ENCODE data around the gene FNDC3B. TPM values are rescaled to one million over a fixed set of nuclear protein-coding genes. Genes with fewer than 3 reads are reported as not detected.
"Not testable (repeated sequence)": the region's sequence is repeated elsewhere in the genome, so short reads cannot be mapped to it uniquely, and the experiment has no call there.

The FNDC3B gene
- total RNA-seq, 1 donor from 2014 or later: 169 TPM

GRCh38 chr3:172074032-172074431 is 34.7 kb downstream of the FNDC3B start:
- DNase-seq: no peak

GRCh38 chr3:172074586-172074985 is 35.2 kb downstream of the FNDC3B start:
- peak; percentile 78 for DNase-seq

GRCh38 chr3:172076212-172076611 is 36.8 kb downstream of the FNDC3B start:
- no peak for DNase-seq

- no peak for DNase-seq
These were observed 37.9 kb downstream of the FNDC3B start for GRCh38 chr3:172077197-172077757.

- no peak for DNase-seq
These were observed 38.9 kb downstream of the FNDC3B start for GRCh38 chr3:172078244-172078643.

GRCh38 chr3:172078721-172079120 is 39.3 kb downstream of the FNDC3B start:
- DNase-seq: no peak

GRCh38 chr3:172079326-172079976 is 40.1 kb downstream of the FNDC3B start:
- no peak for DNase-seq

GRCh38 chr3:172080503-172080902 is 41.1 kb downstream of the FNDC3B start:
- no peak for DNase-seq

- DNase-seq: peak; percentile 99
These were observed 42.9 kb downstream of the FNDC3B start for GRCh38 chr3:172082269-172082668.

GRCh38 chr3:172082820-172083513 is 43.6 kb downstream of the FNDC3B start:
- peak; percentile 13 for DNase-seq

GRCh38 chr3:172083995-172084409 is 44.6 kb downstream of the FNDC3B start:
- DNase-seq: no peak

- DNase-seq: peak; percentile 33
These were observed 45.6 kb downstream of the FNDC3B start for GRCh38 chr3:172084871-172085556.

- no peak for DNase-seq
These were observed 46.1 kb downstream of the FNDC3B start for GRCh38 chr3:172085557-172085895.

- DNase-seq: no peak
These were observed 46.7 kb downstream of the FNDC3B start for GRCh38 chr3:172086071-172086470.

- DNase-seq: no peak
These were observed 47.8 kb downstream of the FNDC3B start for GRCh38 chr3:172087198-172087597.

- DNase-seq: no peak
These were observed 48.5 kb downstream of the FNDC3B start for GRCh38 chr3:172087602-172088580.

- no peak for DNase-seq
These were observed 49.9 kb downstream of the FNDC3B start for GRCh38 chr3:172089250-172089649.

- no peak for DNase-seq
These were observed 50.7 kb downstream of the FNDC3B start for GRCh38 chr3:172090035-172090434.

- DNase-seq: no peak
These were observed 53.3 kb downstream of the FNDC3B start for GRCh38 chr3:172092658-172093057.

- not testable (repeated sequence) for DNase-seq
These were observed 54.4 kb downstream of the FNDC3B start for GRCh38 chr3:172093581-172094443.

All from skin of body (tissue), 2 donors.